Measurements from ENCODE around the gene GUF1.

The GUF1 gene

GRCh38 chr4:44678094-44679041, at the start of gene GUF1:
Gene GUF1, plus strand, starts transcription at chr4:44678420. Its CDS starts 203 bp downstream, at chr4:44678623.
- peak; percentile 91 for DNase-seq

GRCh38 chr4:44629280-44629866, 48.8 kb upstream of the GUF1 start:
- DNase-seq, result peak; percentile 42

- DNase-seq, result no peak
Observed at GRCh38 chr4:44632089-44632488, 46.1 kb upstream of the GUF1 start.

- DNase-seq, result no peak
Observed at GRCh38 chr4:44632733-44633132, 45.5 kb upstream of the GUF1 start.

- no peak for DNase-seq
Observed at GRCh38 chr4:44638091-44638490, 40.1 kb upstream of the GUF1 start.

- no peak for DNase-seq
Observed at GRCh38 chr4:44646151-44646550, 32.1 kb upstream of the GUF1 start.

GRCh38 chr4:44651425-44651824, 26.8 kb upstream of the GUF1 start, which contains the start of gene YIPF7:
Gene YIPF7, minus strand, starts transcription at chr4:44651625. Its CDS starts 1,525 bp downstream, at chr4:44650100.
- DNase-seq, result no peak

GRCh38 chr4:44652002-44652401, 26.2 kb upstream of the GUF1 start:
- DNase-seq, result no peak

- DNase-seq, result no peak
Observed at GRCh38 chr4:44660396-44660795, 17.8 kb upstream of the GUF1 start.

- DNase-seq, result no peak
Observed at GRCh38 chr4:44661940-44662622, 16.1 kb upstream of the GUF1 start.

- DNase-seq, result no peak
Observed at GRCh38 chr4:44662623-44663005, 15.6 kb upstream of the GUF1 start.

- DNase-seq, result no peak
Observed at GRCh38 chr4:44663539-44664263, 14.5 kb upstream of the GUF1 start.

- DNase-seq, result no peak
Observed at GRCh38 chr4:44668526-44668925, 9.7 kb upstream of the GUF1 start.

- DNase-seq, result no peak
Observed at GRCh38 chr4:44670506-44671199, 7.6 kb upstream of the GUF1 start.

- no peak for DNase-seq
Observed at GRCh38 chr4:44671636-44672035, 6.6 kb upstream of the GUF1 start.

- no peak for DNase-seq
Observed at GRCh38 chr4:44674471-44674870, 3.7 kb upstream of the GUF1 start.

GRCh38 chr4:44675366-44675765, 2.9 kb upstream of the GUF1 start:
- DNase-seq, result no peak

- no peak for DNase-seq
Observed at GRCh38 chr4:44679060-44679459, 840 bp downstream of the GUF1 start.

GRCh38 chr4:44684648-44685047, 6.4 kb downstream of the GUF1 start:
- DNase-seq, result no peak

GRCh38 chr4:44700427-44700826, 22.2 kb downstream of the GUF1 start:
- DNase-seq, result no peak

GRCh38 chr4:44701037-44701436, 22.8 kb downstream of the GUF1 start:
- no peak for DNase-seq

GRCh38 chr4:44704673-44705072, 26.5 kb downstream of the GUF1 start:
- DNase-seq, result no peak
